ENCODE data around the gene TMEM98.

GRCh38 chr17:32976605-32977004 is 48.7 kb downstream of the TMEM98 start:
- TF ChIP-seq NFIC (IDR thresholded peaks at IDR 0.05) (no peak), CEBPB (tag; IDR thresholded peaks at IDR 0.05) (no peak), MXI1 (IDR thresholded peaks at IDR 0.05; ENCODE audit: low read depth, low read length) (no peak)
- TF ChIP-seq, protein P1, sequence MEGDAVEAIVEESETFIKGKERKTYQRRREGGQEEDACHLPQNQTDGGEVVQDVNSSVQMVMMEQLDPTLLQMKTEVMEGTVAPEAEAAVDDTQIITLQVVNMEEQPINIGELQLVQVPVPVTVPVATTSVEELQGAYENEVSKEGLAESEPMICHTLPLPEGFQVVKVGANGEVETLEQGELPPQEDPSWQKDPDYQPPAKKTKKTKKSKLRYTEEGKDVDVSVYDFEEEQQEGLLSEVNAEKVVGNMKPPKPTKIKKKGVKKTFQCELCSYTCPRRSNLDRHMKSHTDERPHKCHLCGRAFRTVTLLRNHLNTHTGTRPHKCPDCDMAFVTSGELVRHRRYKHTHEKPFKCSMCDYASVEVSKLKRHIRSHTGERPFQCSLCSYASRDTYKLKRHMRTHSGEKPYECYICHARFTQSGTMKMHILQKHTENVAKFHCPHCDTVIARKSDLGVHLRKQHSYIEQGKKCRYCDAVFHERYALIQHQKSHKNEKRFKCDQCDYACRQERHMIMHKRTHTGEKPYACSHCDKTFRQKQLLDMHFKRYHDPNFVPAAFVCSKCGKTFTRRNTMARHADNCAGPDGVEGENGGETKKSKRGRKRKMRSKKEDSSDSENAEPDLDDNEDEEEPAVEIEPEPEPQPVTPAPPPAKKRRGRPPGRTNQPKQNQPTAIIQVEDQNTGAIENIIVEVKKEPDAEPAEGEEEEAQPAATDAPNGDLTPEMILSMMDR (IDR thresholded peaks at IDR 0.05 in 2 of 3, conservative IDR thresholded peaks at IDR 0.05 in 1 of 3; ENCODE audit: insufficient read depth in 2 of 3, low read depth in 1 of 3, low read length in 3 of 3), result no peak

All from K562 (cell line).